Jurkat, Clone E6-1 (cell line): ENCODE data around the gene CAPZA2. TPM values are rescaled to one million over a fixed set of nuclear protein-coding genes. Genes with fewer than 3 reads are reported as not detected.
"Not testable (repeated sequence)": the region's sequence is repeated elsewhere in the genome, so short reads cannot be mapped to it uniquely, and the experiment has no call there.

Experiments
- DNase-seq: peaks from one replicate; pipeline ENCODE4 v3.0.0-alpha.2; 2011; ENCODE audit warnings: low read depth, low spot score
- H3K4me3 ChIP-seq: 2 replicates; pipeline ENCODE4 v1.5.1; 2011; ENCODE audit warnings: mild to moderate bottlenecking, low read length, control low read depth, moderate library complexity
- polyA plus RNA-seq: library from polyadenylated mRNA; unstranded; fragments of >200 nt; gene quantifications from one replicate; pipeline ENCODE4 v1.2.1, GENCODE V29; 2012; ENCODE audit warnings: missing spikeins; ENCODE audit not compliant: insufficient read length, insufficient read depth

Gene CAPZA2
- 73.1 TPM for polyA plus RNA-seq

- DNase-seq = peak; percentile 71
Observed at GRCh38 chr7:116862234-116862950, at the start of gene CAPZA2. CAPZA2 (plus strand) TSS chr7:116862587; CDS start chr7:116862612, 25 bp downstream.

DNA sequence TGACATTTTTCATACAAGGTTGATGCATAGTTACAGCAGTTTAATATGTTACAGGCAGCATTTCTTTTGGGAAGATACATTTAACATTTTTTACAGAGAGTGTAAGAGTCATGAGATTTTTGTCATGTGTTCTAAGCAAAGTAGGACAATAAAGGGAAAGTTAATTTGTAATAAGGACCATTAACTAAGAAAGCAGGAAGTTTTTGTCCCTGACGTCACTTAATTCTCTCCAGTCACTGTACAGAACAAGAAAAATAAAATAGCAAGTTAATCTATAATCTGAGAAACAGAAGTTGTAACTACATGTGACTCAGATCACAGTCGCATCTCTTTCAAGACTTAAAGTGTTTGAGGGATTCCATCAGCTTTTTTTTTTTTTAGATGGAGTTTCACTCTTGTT, 49.5 kb upstream of the CAPZA2 start:
- no peak overlapping the region for H3K4me3 ChIP-seq
- DNase-seq = no peak

More at GRCh38 chr7:116862234-116862950, at the start of gene CAPZA2:
- peak within 1 kb of the TSS; percentile 85 for H3K4me3 ChIP-seq

- not testable (repeated sequence) for H3K4me3 ChIP-seq, DNase-seq
Observed at GRCh38 chr7:116813371-116813770, 49.0 kb upstream of the CAPZA2 start.

GRCh38 chr7:116815041-116815440, 47.3 kb upstream of the CAPZA2 start:
- DNase-seq = no peak

DNA sequence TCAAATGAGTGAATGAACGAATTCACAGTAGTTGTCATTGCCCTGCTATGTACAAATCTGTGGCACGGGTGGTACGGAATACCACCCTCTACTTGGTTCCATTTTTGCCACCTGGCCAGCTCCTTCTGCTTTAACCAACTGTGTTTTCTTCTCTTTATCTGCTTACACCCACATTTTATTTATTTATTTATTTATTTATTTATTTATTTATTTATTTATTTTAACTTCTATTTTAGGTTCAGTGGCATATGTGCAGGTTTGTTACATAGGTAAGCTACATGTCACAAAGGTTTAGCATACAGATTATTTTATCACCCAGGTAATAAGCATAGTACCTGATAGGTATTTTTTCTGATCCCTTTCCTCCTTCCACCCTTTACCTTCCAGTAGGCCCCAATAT, 42.2 kb upstream of the CAPZA2 start:
- DNase-seq = no peak
- H3K4me3 ChIP-seq = no peak overlapping the region

More at GRCh38 chr7:116815041-116815440, 47.3 kb upstream of the CAPZA2 start:
- H3K4me3 ChIP-seq = no peak overlapping the region

- DNase-seq, H3K4me3 ChIP-seq: not testable (repeated sequence)
Observed at GRCh38 chr7:116821647-116822046, 40.7 kb upstream of the CAPZA2 start.

DNA sequence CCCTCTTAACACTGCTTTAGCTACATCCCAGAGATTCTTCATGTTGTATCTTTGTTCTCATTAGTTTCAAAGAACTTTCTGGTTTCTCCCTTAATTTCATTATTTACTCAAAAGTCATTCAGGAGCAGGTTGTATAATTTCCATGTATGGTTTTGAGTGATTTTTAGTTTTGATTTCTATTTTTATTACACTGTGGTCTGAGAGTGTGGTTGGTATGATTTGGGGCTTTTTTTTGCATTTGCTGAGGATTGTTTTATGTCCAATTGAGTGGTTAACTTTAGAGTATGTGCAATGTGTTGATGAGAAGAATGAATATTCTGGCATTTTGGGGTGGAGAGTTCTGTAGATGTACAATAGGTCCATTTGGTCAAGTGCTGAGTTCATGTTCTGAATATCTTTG, 37.9 kb upstream of the CAPZA2 start:
- no peak for DNase-seq
- no peak overlapping the region for H3K4me3 ChIP-seq

DNA sequence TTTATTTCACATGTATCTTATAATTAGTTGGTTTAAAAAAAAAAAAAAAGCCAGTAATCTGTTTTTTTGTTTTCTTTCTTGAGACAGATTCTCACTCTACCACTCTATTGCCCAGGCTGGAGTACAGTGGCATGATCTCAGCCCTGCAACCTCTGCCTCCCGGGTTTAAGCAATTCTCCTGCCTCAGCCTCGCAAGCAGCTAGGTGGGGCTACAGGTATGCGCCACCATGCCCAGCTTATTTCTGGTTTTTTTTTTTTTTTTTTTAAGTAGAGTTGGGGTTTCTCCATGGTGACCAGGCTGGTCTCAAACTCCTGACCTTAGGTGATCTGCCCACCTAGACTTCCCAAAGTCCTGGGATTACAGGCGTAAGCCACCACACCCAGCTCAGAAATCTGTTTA, 34.1 kb upstream of the CAPZA2 start:
- DNase-seq = no peak
- H3K4me3 ChIP-seq = no peak overlapping the region

DNA sequence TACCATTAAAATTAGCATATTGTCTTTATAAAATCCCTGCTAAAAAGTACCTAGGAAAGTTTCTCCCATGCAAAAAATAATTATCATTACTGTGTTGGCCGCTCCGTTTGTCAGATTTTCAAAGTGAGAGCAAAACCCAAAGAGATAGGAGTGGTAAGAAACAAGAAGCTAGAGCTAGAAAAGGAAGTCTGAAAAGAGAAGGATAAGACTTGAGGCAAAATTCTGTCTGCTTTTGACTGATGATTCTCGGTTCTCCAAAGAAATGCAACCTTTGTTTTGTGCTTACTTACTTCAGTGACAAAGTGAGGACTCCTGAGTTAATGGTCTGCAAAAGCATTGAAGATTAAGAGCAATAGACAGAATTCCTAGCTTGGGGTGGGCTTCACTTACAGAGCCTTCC, 33.3 kb upstream of the CAPZA2 start:
- no peak for DNase-seq
- H3K4me3 ChIP-seq = no peak overlapping the region

DNA sequence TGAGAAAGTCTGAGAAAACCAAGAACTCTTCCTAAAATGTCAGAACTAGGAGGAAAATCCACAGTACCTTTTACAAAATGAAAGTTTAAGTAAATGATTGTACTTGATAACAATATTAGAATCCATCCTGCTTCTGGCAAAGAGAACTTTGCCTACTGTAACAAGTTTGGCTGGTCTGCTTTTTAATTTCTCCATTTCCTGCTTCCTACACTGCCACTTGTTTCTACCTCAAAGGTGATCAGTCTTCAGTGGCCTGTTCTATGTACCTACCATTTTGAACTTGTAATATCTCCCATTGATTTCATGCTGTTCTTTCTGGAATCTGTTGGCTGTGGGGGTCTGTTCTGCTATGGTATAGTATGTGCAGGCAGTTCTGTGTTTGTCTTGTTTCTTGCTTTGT, 32.9 kb upstream of the CAPZA2 start:
- no peak overlapping the region for H3K4me3 ChIP-seq
- no peak for DNase-seq

GRCh38 chr7:116832692-116833091, 29.7 kb upstream of the CAPZA2 start:
- H3K4me3 ChIP-seq = no peak overlapping the region
- DNase-seq = no peak

- DNase-seq = no peak
- H3K4me3 ChIP-seq = no peak overlapping the region
Observed at GRCh38 chr7:116834815-116835504, 27.4 kb upstream of the CAPZA2 start.

GRCh38 chr7:116836048-116836447, 26.3 kb upstream of the CAPZA2 start:
- H3K4me3 ChIP-seq = no peak overlapping the region
- no peak for DNase-seq

GRCh38 chr7:116836911-116837310, 25.5 kb upstream of the CAPZA2 start:
- no peak overlapping the region for H3K4me3 ChIP-seq
- no peak for DNase-seq

DNA sequence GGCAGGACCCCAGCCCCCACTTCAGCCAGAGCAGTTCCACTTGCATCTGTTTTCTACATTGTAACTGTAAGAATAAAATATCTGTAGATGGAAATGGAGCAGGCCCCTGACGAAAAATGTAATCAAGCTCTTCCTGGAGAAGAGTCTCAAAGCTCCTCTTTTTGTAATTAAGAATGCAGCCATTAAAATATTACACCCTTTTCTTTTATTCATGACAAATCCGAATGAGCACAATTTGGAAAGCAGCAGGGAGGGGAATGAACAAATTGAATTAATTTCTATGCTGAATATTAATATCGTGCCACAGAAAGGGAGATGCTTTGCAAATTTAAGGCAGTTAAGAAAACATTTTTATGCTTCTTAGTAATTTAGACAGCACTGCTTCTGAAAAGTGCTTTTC, 24.8 kb upstream of the CAPZA2 start:
- no peak for DNase-seq
- H3K4me3 ChIP-seq = no peak overlapping the region

DNA sequence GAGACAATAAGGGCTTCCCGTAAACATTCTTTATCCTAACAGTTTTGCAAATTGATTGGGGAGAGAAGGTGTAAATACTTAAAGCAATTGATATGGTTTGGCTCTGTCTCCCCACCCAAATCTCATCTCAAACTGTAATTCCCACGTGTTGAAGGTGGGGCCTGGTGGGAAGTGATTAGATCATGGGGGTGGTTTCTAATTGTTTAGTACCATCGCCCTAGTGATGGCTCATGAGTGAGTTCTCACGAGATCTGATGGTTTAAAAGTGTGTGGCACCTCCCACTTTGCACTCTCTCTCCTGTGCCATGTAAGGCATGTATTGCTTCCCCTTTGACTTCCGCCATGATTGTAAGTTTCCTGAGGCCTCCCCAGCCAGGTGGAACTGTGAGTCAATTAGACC, 22.1 kb upstream of the CAPZA2 start:
- no peak overlapping the region for H3K4me3 ChIP-seq
- no peak for DNase-seq

DNA sequence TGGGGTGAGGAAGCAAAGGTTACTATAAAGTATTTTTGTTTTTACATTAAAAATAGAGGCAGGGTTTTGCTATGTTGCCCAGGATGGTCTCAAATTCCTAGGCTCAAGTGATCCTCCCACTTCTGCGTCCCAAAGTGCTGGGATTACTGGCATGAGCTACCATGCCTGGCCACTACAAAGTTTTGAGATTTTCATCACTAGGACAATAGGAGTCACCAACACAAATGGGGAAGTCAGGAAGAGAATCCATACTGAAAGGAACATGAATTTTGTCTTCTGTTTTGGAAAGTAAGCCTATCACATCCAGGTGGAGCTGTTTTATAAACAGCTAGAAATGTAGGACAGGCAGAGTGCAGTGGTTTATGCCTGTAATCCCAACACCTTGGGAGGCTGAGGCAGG, 20.0 kb upstream of the CAPZA2 start:
- H3K4me3 ChIP-seq = no peak overlapping the region
- no peak for DNase-seq

DNA sequence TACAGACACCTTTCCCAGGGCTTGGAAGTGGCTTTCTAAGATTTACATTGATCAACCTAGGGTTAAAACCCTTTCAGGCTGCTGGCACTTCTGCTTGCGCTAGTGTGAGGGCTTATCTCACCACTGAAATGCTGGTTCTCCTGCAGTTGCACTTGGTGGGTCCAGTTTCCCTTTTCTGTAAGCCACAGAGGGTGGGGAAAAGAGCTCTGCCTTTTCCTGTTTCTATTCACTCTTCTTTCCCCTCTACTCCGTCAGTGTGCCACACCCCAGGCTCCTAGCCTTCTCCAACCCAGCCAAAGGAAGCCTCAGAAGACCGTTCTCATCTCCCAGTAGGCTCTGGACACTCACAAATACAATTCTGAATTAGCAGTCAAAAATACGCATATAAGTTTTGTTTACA, 19.0 kb upstream of the CAPZA2 start:
- H3K4me3 ChIP-seq = no peak overlapping the region
- DNase-seq = no peak

GRCh38 chr7:116851175-116851574, 11.2 kb upstream of the CAPZA2 start:
- H3K4me3 ChIP-seq = no peak overlapping the region
- no peak for DNase-seq

GRCh38 chr7:116851671-116852070, 10.7 kb upstream of the CAPZA2 start:
- DNase-seq = no peak
- no peak overlapping the region for H3K4me3 ChIP-seq

DNA sequence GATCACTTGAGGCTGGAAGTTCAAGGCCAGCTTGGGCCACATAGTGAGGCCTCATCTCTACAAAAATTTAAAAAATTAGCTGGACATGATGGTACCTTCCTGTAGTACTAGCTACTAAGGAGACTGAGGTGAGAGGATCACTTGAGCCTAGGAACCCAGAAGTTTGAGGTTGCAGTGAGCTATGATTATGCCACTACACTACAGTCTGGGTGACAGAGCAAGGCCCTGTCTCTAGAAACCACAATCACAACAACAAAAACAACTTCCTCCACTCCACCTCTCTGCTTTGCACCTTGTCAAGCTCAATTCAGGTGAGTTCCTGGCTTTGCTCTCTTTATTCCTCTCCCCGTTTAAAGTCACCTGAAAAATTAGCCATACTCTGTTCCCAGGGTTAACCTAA, 8.3 kb upstream of the CAPZA2 start:
- no peak for DNase-seq

More for the DNA sequence above, 8.3 kb upstream of the CAPZA2 start:
- no peak overlapping the region for H3K4me3 ChIP-seq
